Fibroblast of lung (primary cell): ENCODE measurements around the gene NEB. TPM values are rescaled to one million over a fixed set of nuclear protein-coding genes. Genes with fewer than 3 reads are reported as not detected.

Experiments
- DNase-seq, 2 donors: peaks; one replicate each; pipeline versions ENCODE4 v3.0.0 to v3.0.0-alpha.2; 2010; ENCODE audit warnings: low read depth in 2 of 2
- H2AFZ ChIP-seq: 2 replicates; pipeline ENCODE4 v1.5.1; 2012; ENCODE audit warnings: low read length, control low read depth, inconsistent platforms
- H3K27ac ChIP-seq: 2 replicates; pipeline ENCODE4 v1.5.1; 2011; ENCODE audit warnings: low read length, control low read depth; ENCODE audit not compliant: insufficient read depth
- H3K27me3 ChIP-seq: 2 replicates; pipeline ENCODE4 v1.5.1; 2011; ENCODE audit warnings: mild to moderate bottlenecking, low read length; ENCODE audit not compliant: control insufficient read depth, insufficient read depth
- H3K36me3 ChIP-seq: 2 replicates; pipeline ENCODE4 v1.5.1; 2011; ENCODE audit warnings: low read length; ENCODE audit not compliant: control insufficient read depth, insufficient read depth
- H3K4me1 ChIP-seq: 2 replicates; pipeline ENCODE4 v1.5.1; 2011; ENCODE audit warnings: low read length; ENCODE audit not compliant: control insufficient read depth, insufficient read depth; ENCODE audit errors: extremely low read depth
- H3K4me2 ChIP-seq: 2 replicates; pipeline ENCODE4 v1.5.1; 2011; ENCODE audit warnings: low read length, control low read depth; ENCODE audit not compliant: insufficient read depth; ENCODE audit errors: extremely low read depth
- H3K4me3 ChIP-seq, 4 experiments: fragments of 200-600 bp in 1 of 4; sonication (generic) in 1 of 4; replicated peaks in 1 of 4; 2 replicates each; pipeline ENCODE4 v1.5.1; 2011 to 2016; ENCODE audit warnings: low read length in 4 of 4, low read depth in 3 of 4, mild to moderate bottlenecking in 3 of 4, control low read depth in 2 of 4, inconsistent platforms in 1 of 4, mixed read lengths in 1 of 4; ENCODE audit not compliant: insufficient read depth in 1 of 4; ENCODE audit errors: control extremely low read depth in 1 of 4
- H3K79me2 ChIP-seq: 2 replicates; pipeline ENCODE4 v1.5.1; 2012; ENCODE audit warnings: mild to moderate bottlenecking, low read length, inconsistent platforms; ENCODE audit not compliant: control insufficient read depth, insufficient read depth
- H3K9ac ChIP-seq: 2 replicates; pipeline ENCODE4 v1.5.1; 2011; ENCODE audit warnings: mild to moderate bottlenecking, low read length, control low read depth; ENCODE audit not compliant: insufficient read depth
- H3K9me3 ChIP-seq: 2 replicates; pipeline ENCODE4 v1.5.1; 2012; ENCODE audit warnings: low read depth, low read length; ENCODE audit not compliant: control insufficient read depth, insufficient read depth
- H4K20me1 ChIP-seq: 2 replicates; pipeline ENCODE4 v1.5.1; 2011; ENCODE audit warnings: low read length; ENCODE audit not compliant: control insufficient read depth, insufficient read depth; ENCODE audit errors: extremely low read depth
- CTCF ChIP-seq, 2 donors: IDR thresholded peaks in 1 of 2; conservative IDR thresholded peaks in 1 of 2; 1 replicate in 1 of 2; 2 replicates in 1 of 2; pipeline ENCODE4 v1.5.1; 2011 to 2012; ENCODE audit warnings: low read length in 2 of 2, control low read depth in 1 of 2, inconsistent platforms in 1 of 2, low read depth in 1 of 2, mild to moderate bottlenecking in 1 of 2
- EZH2 ChIP-seq: IDR thresholded peaks from 2 replicates; pipeline ENCODE4 v1.5.1; 2012; ENCODE audit warnings: low read length, control low read depth, mild to moderate bottlenecking; ENCODE audit errors: missing control alignments
- polyA plus RNA-seq, 2 donors: library from polyadenylated mRNA; depleted of rRNA in 1 of 2; stranded (reverse) in 1 of 2; unstranded in 1 of 2; fragments of >200 nt; gene quantifications; 2 replicates each; pipeline ENCODE4 v1.2.1, GENCODE V29; 2011 to 2012; ENCODE audit warnings: missing spikeins in 1 of 2
- total RNA-seq: library from RNA; depleted of rRNA; stranded (reverse); fragments of >200 nt; gene quantifications from 2 replicates; pipeline ENCODE4 v1.2.1, GENCODE V29; 2014

The NEB gene
- total and polyA plus RNA-seq, 2 donors (not counting 1 experiment from before 2014, with no cell fraction given), result 0.17 to 0.26 TPM

- H3K9me3 ChIP-seq, result no peaks in the 10 kb centered on the region
- no peaks in the 10 kb centered on the region for H4K20me1 ChIP-seq
- no peaks in the 10 kb centered on the region for H3K79me2 ChIP-seq
- no peak overlapping the region for H3K4me2 ChIP-seq
- TF ChIP-seq CTCF (conservative IDR thresholded peaks at IDR 0.05 in 1 of 2, IDR thresholded peaks at IDR 0.05 in 1 of 2; ENCODE audit: low read depth in 1 of 2, low read length in 2 of 2) (no peak), EZH2 (no peak)
- H3K4me3 ChIP-seq, result no peak overlapping the region
- no peaks in the 10 kb centered on the region for H3K36me3 ChIP-seq
- H3K27me3 ChIP-seq, result no peaks in the 10 kb centered on the region
- no peak overlapping the region for H3K9ac ChIP-seq
- no peaks in the 10 kb centered on the region for H3K4me1 ChIP-seq
- H3K27ac ChIP-seq, result no peak overlapping the region
- H2AFZ ChIP-seq, result no peak overlapping the region
- DNase-seq, result peak in 1 of 2 donors; percentile 6
Measured at GRCh38 chr2:151691631-151692030, 42.6 kb downstream of the NEB start.

- no peak overlapping the region for H3K4me3 ChIP-seq
- no peaks in the 10 kb centered on the region for H3K9me3 ChIP-seq
- no peak for DNase-seq
- no peaks in the 10 kb centered on the region for H3K27me3 ChIP-seq
- no peak overlapping the region for H3K9ac ChIP-seq
- no peaks in the 10 kb centered on the region for H3K79me2 ChIP-seq
- H3K4me1 ChIP-seq, result no peaks in the 10 kb centered on the region
- no peak overlapping the region for H3K4me2 ChIP-seq
- H2AFZ ChIP-seq, result no peak overlapping the region
- H4K20me1 ChIP-seq, result no peaks in the 10 kb centered on the region
- no peak for TF ChIP-seq EZH2
- no peak for TF ChIP-seq CTCF (conservative IDR thresholded peaks at IDR 0.05 in 1 of 2, IDR thresholded peaks at IDR 0.05 in 1 of 2; ENCODE audit: low read depth in 1 of 2, low read length in 2 of 2)
- H3K36me3 ChIP-seq, result no peaks in the 10 kb centered on the region
- H3K27ac ChIP-seq, result no peak overlapping the region
Measured at GRCh38 chr2:151688719-151689118, 45.6 kb downstream of the NEB start.

- no peak for DNase-seq
- no peak overlapping the region for H3K4me2 ChIP-seq
- H2AFZ ChIP-seq, result no peak overlapping the region
Measured at GRCh38 chr2:151682459-151683003, 51.7 kb downstream of the NEB start.

More at GRCh38 chr2:151682459-151683003, 51.7 kb downstream of the NEB start:
- Histone ChIP-seq H3K4me1 (no peaks in the 10 kb centered on the region), H3K9me3 (no peaks in the 10 kb centered on the region), H3K27me3 (no peaks in the 10 kb centered on the region), H3K4me3 (no peak overlapping the region), H3K27ac (no peak overlapping the region), H3K36me3 (no peaks in the 10 kb centered on the region), H3K9ac (no peak overlapping the region), H4K20me1 (no peaks in the 10 kb centered on the region), H3K79me2 (no peaks in the 10 kb centered on the region)
- TF ChIP-seq EZH2 (no peak), CTCF (conservative IDR thresholded peaks at IDR 0.05 in 1 of 2, IDR thresholded peaks at IDR 0.05 in 1 of 2; ENCODE audit: low read depth in 1 of 2, low read length in 2 of 2) (no peak)
